MCF 10A (cell line): ENCODE measurements around the gene FBRSL1. TPM values are rescaled to one million over a fixed set of nuclear protein-coding genes. Genes with fewer than 3 reads are reported as not detected.

Experiments
- BruUV-seq: library from RNA; stranded (reverse); fragments of 400-500 nt; replicated peaks from 2 replicates; lab custom pipeline; 2021; lab: Mats Ljungman, UMichigan
- CTCF ChIA-PET: fragments of 300-600 bp; sonication (Branson Sonifier 250); formaldehyde crosslinking; extraction: SDS; loops from one replicate; lab custom pipeline; 2021; ENCODE audit warnings: antibody characterized with exemption, inconsistent platforms; lab: Yijun Ruan, JAX
- POLR2A ChIA-PET: fragments of 300-600, 350-650 bp; sonication (Branson Sonifier 250); formaldehyde crosslinking; extraction: SDS; loops from one replicate; lab custom pipeline; 2020; ENCODE audit warnings: antibody characterized with exemption, inconsistent platforms; lab: Yijun Ruan, JAX
- DNase-seq: peaks from one replicate; pipeline ENCODE4 v3.0.0-alpha.2; 2018; ENCODE audit not compliant: unreplicated experiment
- H3K27ac Mint-ChIP-seq: one replicate; pipeline ENCODE4 v1.8.0; 2022; ENCODE audit warnings: mild to moderate bottlenecking, low read depth, mixed read lengths; ENCODE audit not compliant: unreplicated experiment
- H3K27me3 Mint-ChIP-seq: one replicate; pipeline ENCODE4 v1.8.0; 2022; ENCODE audit warnings: mixed read lengths; ENCODE audit not compliant: insufficient read depth, unreplicated experiment
- H3K36me3 Mint-ChIP-seq: one replicate; pipeline ENCODE4 v1.8.0; 2022; ENCODE audit warnings: mild to moderate bottlenecking, moderate library complexity, mixed read lengths; ENCODE audit not compliant: insufficient read depth, unreplicated experiment
- H3K4me1 Mint-ChIP-seq: one replicate; pipeline ENCODE4 v1.8.0; 2022; ENCODE audit warnings: mixed read lengths; ENCODE audit not compliant: insufficient read depth, unreplicated experiment
- H3K4me3 Mint-ChIP-seq: one replicate; pipeline ENCODE4 v1.8.0; 2022; ENCODE audit warnings: mild to moderate bottlenecking, moderate library complexity, mixed read lengths; ENCODE audit not compliant: unreplicated experiment
- H3K9me3 Mint-ChIP-seq: one replicate; pipeline ENCODE4 v1.8.0; 2022; ENCODE audit warnings: mixed read lengths; ENCODE audit not compliant: unreplicated experiment
- intact Hi-C: fragments of 100-400 bp; cut with micrococcal nuclease; formaldehyde crosslinking; loops from 2 replicates; pipeline ENCODE4 v1.14.1; 2022
- total RNA-seq: library from RNA; stranded (reverse); gene quantifications from 2 replicates; pipeline ENCODE4 v1.2.3, GENCODE V29; 2022
- TF ChIP-seq, protein P1 (sequence below): fragments of 200-600 bp; IDR thresholded peaks from one replicate; pipeline ENCODE4 v1.8.0; 2022; ENCODE audit warnings: antibody characterized with exemption, mild to moderate bottlenecking; ENCODE audit not compliant: unreplicated experiment

Gene FBRSL1
- total RNA-seq, 1 experiment from 2014 or later, result 47.4 TPM

DNA sequence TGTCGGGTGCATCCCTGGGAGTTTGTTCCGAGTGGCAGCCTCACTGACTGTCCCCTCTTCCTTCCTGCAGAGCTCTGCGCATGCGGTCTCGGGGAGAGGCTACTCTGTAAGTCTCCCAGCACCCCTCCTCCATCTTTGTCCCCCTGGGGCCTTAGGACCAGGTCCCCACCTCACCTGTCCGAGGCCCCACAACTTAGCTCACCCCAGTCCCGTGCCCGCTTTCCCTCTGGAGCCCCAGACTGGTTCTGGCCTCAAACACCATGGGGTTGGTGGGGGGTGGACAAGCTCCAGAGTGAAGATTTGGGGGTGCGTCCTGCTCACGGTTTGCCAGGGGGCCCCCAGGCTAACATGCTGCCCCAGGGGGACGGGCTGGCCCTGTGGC, 37.9 kb downstream of the FBRSL1 start:
- Mint-ChIP-seq H3K4me1 (peaks cover 12% of the 10 kb centered on the region), H3K27me3 (no peaks in the 10 kb centered on the region), H3K9me3 (no peaks in the 10 kb centered on the region), H3K27ac (no peak overlapping the region), H3K36me3 (no peaks in the 10 kb centered on the region), H3K4me3 (no peak overlapping the region)
- BruUV-seq, result no TSS peak
- TF ChIP-seq, protein P1, sequence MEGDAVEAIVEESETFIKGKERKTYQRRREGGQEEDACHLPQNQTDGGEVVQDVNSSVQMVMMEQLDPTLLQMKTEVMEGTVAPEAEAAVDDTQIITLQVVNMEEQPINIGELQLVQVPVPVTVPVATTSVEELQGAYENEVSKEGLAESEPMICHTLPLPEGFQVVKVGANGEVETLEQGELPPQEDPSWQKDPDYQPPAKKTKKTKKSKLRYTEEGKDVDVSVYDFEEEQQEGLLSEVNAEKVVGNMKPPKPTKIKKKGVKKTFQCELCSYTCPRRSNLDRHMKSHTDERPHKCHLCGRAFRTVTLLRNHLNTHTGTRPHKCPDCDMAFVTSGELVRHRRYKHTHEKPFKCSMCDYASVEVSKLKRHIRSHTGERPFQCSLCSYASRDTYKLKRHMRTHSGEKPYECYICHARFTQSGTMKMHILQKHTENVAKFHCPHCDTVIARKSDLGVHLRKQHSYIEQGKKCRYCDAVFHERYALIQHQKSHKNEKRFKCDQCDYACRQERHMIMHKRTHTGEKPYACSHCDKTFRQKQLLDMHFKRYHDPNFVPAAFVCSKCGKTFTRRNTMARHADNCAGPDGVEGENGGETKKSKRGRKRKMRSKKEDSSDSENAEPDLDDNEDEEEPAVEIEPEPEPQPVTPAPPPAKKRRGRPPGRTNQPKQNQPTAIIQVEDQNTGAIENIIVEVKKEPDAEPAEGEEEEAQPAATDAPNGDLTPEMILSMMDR, result no peak
- intact Hi-C loops, result no loop called here
- CTCF ChIA-PET, result interaction anchor here (1.3 kb wide), 1 partner anchor 374 kb away, joined by 3 read pairs; no protein-coding TSS in a partner anchor
- POLR2A ChIA-PET, result interaction anchor here (0.7 kb wide), 1 partner anchor 211 kb away, joined by 3 read pairs; no protein-coding TSS in a partner anchor
- no peak for DNase-seq

GRCh38 chr12:132528564-132529106, 38.7 kb downstream of the FBRSL1 start:
- intact Hi-C loops, result no loop called here
- POLR2A ChIA-PET, result no interaction called here
- no peaks in the 10 kb centered on the region for H3K36me3 Mint-ChIP-seq
- CTCF ChIA-PET, result interaction anchor here (1.3 kb wide), 1 partner anchor 375 kb away, joined by 3 read pairs; no protein-coding TSS in a partner anchor
- H3K27ac Mint-ChIP-seq, result no peak overlapping the region
- H3K27me3 Mint-ChIP-seq, result no peaks in the 10 kb centered on the region
- peaks cover 12% of the 10 kb centered on the region for H3K4me1 Mint-ChIP-seq
- H3K9me3 Mint-ChIP-seq, result no peaks in the 10 kb centered on the region
- H3K4me3 Mint-ChIP-seq, result no peak overlapping the region
- no TSS peak for BruUV-seq
- TF ChIP-seq, protein P1, result no peak
- no peak for DNase-seq

DNA sequence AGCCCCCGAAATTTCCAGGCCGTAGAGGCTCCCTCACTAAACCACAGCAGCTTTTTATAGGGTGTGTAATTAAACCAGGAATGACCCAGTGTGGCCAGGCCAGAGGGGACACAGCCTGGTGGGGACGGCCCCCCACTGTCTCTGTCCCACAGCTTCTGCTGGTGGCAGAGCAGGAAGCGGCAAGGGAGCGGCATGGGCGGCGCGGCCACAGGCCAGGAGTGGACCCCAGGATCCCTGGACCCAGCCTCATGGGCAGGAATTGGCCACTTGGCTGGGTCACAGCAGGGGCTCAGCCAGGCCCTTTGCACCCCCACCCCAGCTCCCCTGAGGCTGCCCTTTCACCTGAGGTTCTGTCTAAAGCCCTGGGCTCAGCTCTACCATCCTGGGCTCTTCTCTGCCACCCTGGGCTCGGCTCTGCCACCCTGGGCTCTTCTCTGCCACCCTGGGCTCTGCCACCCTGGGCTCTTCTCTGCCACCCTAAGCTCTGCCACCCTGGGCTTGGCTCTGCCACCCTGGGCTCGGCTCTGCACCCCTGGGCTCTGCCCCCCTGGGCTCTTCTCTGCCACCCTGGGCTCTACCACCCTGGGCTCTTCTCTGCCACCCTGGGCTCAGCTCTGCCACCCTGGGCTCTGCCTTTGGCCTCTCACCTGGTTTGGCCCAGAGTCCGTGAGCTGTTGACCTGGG, 39.3 kb downstream of the FBRSL1 start:
- Mint-ChIP-seq H3K9me3 (no peaks in the 10 kb centered on the region), H3K27me3 (no peaks in the 10 kb centered on the region), H3K4me1 (peaks cover 12% of the 10 kb centered on the region), H3K27ac (no peak overlapping the region), H3K4me3 (no peak overlapping the region), H3K36me3 (no peaks in the 10 kb centered on the region)
- no peak for DNase-seq
- ChIA-PET CTCF (interaction anchor here (1.3 to 1.6 kb wide), 2 partner anchors 114 to 375 kb away, joined by 3 read pairs; no protein-coding TSS in a partner anchor), POLR2A (interaction anchor here (0.6 kb wide), 1 partner anchor 49 kb away, joined by 3 read pairs; no protein-coding TSS in a partner anchor)
- TF ChIP-seq, protein P1, result no peak
- intact Hi-C loops, result no loop called here
- BruUV-seq, result no TSS peak

DNA sequence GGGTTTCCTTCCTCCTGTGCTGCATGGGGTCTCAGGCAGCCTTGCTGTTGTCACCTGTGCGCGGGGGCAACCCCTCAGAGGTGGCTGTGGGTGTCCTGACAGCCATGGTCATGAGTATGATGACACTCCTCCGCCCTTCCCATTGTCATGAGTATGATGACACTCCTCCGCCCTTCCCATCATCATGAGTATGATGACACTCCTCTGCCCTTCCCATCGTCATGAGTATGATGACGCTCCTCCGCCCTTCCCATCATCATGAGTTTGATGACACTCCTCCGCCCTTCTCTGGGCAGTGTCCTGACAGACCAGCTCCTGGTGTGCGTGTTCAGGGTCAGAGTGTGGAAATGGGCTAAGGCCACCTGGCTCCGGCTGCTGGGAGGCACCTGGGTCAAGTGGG, 40.0 kb downstream of the FBRSL1 start:
- Mint-ChIP-seq H3K9me3 (peaks cover under 1% of the 10 kb centered on the region), H3K36me3 (no peaks in the 10 kb centered on the region), H3K27ac (no peak overlapping the region), H3K4me1 (peaks cover 7% of the 10 kb centered on the region), H3K27me3 (no peaks in the 10 kb centered on the region), H3K4me3 (no peak overlapping the region)
- CTCF ChIA-PET, result interaction anchor here (0.6 to 1.6 kb wide), 2 partner anchors 115 to 209 kb away, joined by 3 read pairs; no protein-coding TSS in a partner anchor
- POLR2A ChIA-PET, result interaction anchor here (0.6 kb wide), 1 partner anchor 49 kb away, joined by 3 read pairs; no protein-coding TSS in a partner anchor
- TF ChIP-seq, protein P1, result no peak
- intact Hi-C loops, result no loop called here
- no peak for DNase-seq
- BruUV-seq, result no TSS peak
